Vagina (tissue), 2 donors: ENCODE data around the gene NTM.

Experiments used
- CTCF ChIP-seq, 3 experiments: fragments of 450-650 bp in 2 of 3; fragments of 200-600 bp in 1 of 3; sonication (generic) in 1 of 3; IDR thresholded peaks; one replicate each; pipeline ENCODE4 v1.5.1; 2017 to 2019; ENCODE audit warnings: antibody characterized with exemption in 3 of 3, mild to moderate bottlenecking in 2 of 3, moderate library complexity in 2 of 3
- POLR2A ChIP-seq, 2 donors: fragments of 450-650 bp; IDR thresholded peaks; one replicate each; pipeline ENCODE4 v1.6.1; 2017; ENCODE audit warnings: antibody characterized with exemption in 2 of 2, mild to moderate bottlenecking in 2 of 2, moderate library complexity in 2 of 2
- POLR2AphosphoS5 ChIP-seq, 2 donors: sonication (generic); formaldehyde crosslinking; IDR thresholded peaks; one replicate each; pipeline ENCODE4 v1.9.0; 2017; ENCODE audit warnings: antibody characterized with exemption in 2 of 2, mild to moderate bottlenecking in 2 of 2, low read depth in 1 of 2; ENCODE audit not compliant: insufficient read depth in 1 of 2

- TF ChIP-seq POLR2A (IDR thresholded peaks at IDR 0.05) (no peak), CTCF (IDR thresholded peaks at IDR 0.05) (no peak), POLR2AphosphoS5 (IDR thresholded peaks at IDR 0.05; ENCODE audit: insufficient read depth in 1 of 2, low read depth in 1 of 2) (no peak)
Measured at GRCh38 chr11:131918663-131919062, 548.2 kb downstream of the NTM start.
